ENCODE data around the gene SPPL3. TPM values are rescaled to one million over a fixed set of nuclear protein-coding genes. Genes with fewer than 3 reads are reported as not detected.

The SPPL3 gene
- total and polyA plus RNA-seq, 4 donors = 7.4 to 12.6 (median 8.7) TPM

- no peak overlapping the region for H3K4me3 ChIP-seq (ENCODE audit: low read depth in 1 of 3, low read length in 3 of 3)
- H3K36me3 ChIP-seq (ENCODE audit: control insufficient read depth in 4 of 4, insufficient read depth in 3 of 4, low read depth in 1 of 4, low read length in 3 of 4) = no peaks in the 10 kb centered on the region
- H3K27me3 ChIP-seq (ENCODE audit: control insufficient read depth in 4 of 4, insufficient read depth in 4 of 4, low read length in 3 of 4) = no peaks in the 10 kb centered on the region
- whole genome bisulfite sequencing = 88% methylated on average over 6 of the region's 6 CpGs
- no peaks in the 10 kb centered on the region for H3K9me3 ChIP-seq (ENCODE audit: control insufficient read depth in 4 of 4, low read length in 3 of 4)
- no peak overlapping the region for H3K9ac ChIP-seq (ENCODE audit: low read depth in 1 of 2, low read length in 2 of 2)
- H3K4me1 ChIP-seq (ENCODE audit: control insufficient read depth in 4 of 4, insufficient read depth in 4 of 4, low read length in 3 of 4) = no peaks in the 10 kb centered on the region
- DNase-seq (ENCODE audit: low spot score) = no peak
- H3K27ac ChIP-seq (ENCODE audit: low read depth in 1 of 2, low read length in 2 of 2) = no peak overlapping the region
- no peak for TF ChIP-seq FOXA1 (IDR thresholded peaks at IDR 0.05)
- no peak for TF ChIP-seq REST (IDR thresholded peaks at IDR 0.05)
- no peak for TF ChIP-seq FOXA2 (IDR thresholded peaks at IDR 0.05)
- no peak for TF ChIP-seq HNF4G (IDR thresholded peaks at IDR 0.05)
These were observed 29.6 kb upstream of the SPPL3 start for GRCh38 chr12:120933786-120934185.

GRCh38 chr12:120932956-120933526, 28.9 kb upstream of the SPPL3 start:
- Histone ChIP-seq H3K9ac (ENCODE audit: low read depth in 1 of 2, low read length in 2 of 2) (no peak overlapping the region), H3K9me3 (ENCODE audit: control insufficient read depth in 4 of 4, low read length in 3 of 4) (no peaks in the 10 kb centered on the region), H3K27ac (ENCODE audit: low read depth in 1 of 2, low read length in 2 of 2) (no peak overlapping the region), H3K4me1 (ENCODE audit: control insufficient read depth in 4 of 4, insufficient read depth in 4 of 4, low read length in 3 of 4) (no peaks in the 10 kb centered on the region), H3K4me3 (ENCODE audit: low read depth in 1 of 3, low read length in 3 of 3) (no peak overlapping the region), H3K36me3 (ENCODE audit: control insufficient read depth in 4 of 4, insufficient read depth in 3 of 4, low read depth in 1 of 4, low read length in 3 of 4) (no peaks in the 10 kb centered on the region), H3K27me3 (ENCODE audit: control insufficient read depth in 4 of 4, insufficient read depth in 4 of 4, low read length in 3 of 4) (no peaks in the 10 kb centered on the region)
- 79% methylated on average over 9 of the region's 9 CpGs for WGBS
- TF ChIP-seq RXRA (IDR thresholded peaks at IDR 0.05) = no peak
- TF ChIP-seq FOXA1 (IDR thresholded peaks at IDR 0.05) = no peak
- no peak for TF ChIP-seq TAF1 (conservative IDR thresholded peaks at IDR 0.05)
- TF ChIP-seq YY1 (IDR thresholded peaks at IDR 0.05) = no peak
- no peak for TF ChIP-seq ZBTB33 (IDR thresholded peaks at IDR 0.05)
- TF ChIP-seq EGR1 (IDR thresholded peaks at IDR 0.05; ENCODE audit: low read depth in 2 of 2) = no peak
- no peak for TF ChIP-seq RAD21 (IDR thresholded peaks at IDR 0.05)
- TF ChIP-seq SP1 (IDR thresholded peaks at IDR 0.05) = no peak
- TF ChIP-seq ATF3 (IDR thresholded peaks at IDR 0.05) = no peak
- TF ChIP-seq MAX (IDR thresholded peaks at IDR 0.05) = no peak
- TF ChIP-seq JUND (IDR thresholded peaks at IDR 0.05) = no peak
- TF ChIP-seq FOXA2 (IDR thresholded peaks at IDR 0.05) = no peak
- no peak for TF ChIP-seq REST (IDR thresholded peaks at IDR 0.05)
- no peak for TF ChIP-seq CTCF (IDR thresholded peaks at IDR 0.05; ENCODE audit: low read depth, low read length, missing input control)
- no peak for TF ChIP-seq GABPA (IDR thresholded peaks at IDR 0.05 in 1 of 2, conservative IDR thresholded peaks at IDR 0.05 in 1 of 2)
- TF ChIP-seq NR2F2 (IDR thresholded peaks at IDR 0.05) = no peak
- TF ChIP-seq HNF4G (IDR thresholded peaks at IDR 0.05) = no peak
- no peak for TF ChIP-seq HNF4A (conservative IDR thresholded peaks at IDR 0.05)
- DNase-seq (ENCODE audit: low spot score) = no peak

Data from liver (tissue), 9 donors.